ENCODE results near the gene GAS2. TPM values are rescaled to one million over a fixed set of nuclear protein-coding genes. Genes with fewer than 3 reads are reported as not detected.

Gene GAS2
- total RNA-seq, 4 donors from 2014 or later: 1.1 to 2.9 (median 2.6) TPM

- no peak overlapping the region for H3K27ac ChIP-seq
- in situ Hi-C loops (cut with MboI; ENCODE audit: low sequenced_read_pairs in 4 of 4): no loop called here
- no peaks in the 10 kb centered on the region for H3K36me3 ChIP-seq
- intact Hi-C loops (cut with DNase I; ENCODE audit: low total_unique reads): no loop called here
- no peaks in the 10 kb centered on the region for H3K9me3 ChIP-seq
- H3K4me1 ChIP-seq: no peaks in the 10 kb centered on the region
- DNase-seq: no peak
- H3K27me3 ChIP-seq: no peaks in the 10 kb centered on the region
- TF ChIP-seq CTCF (IDR thresholded peaks at IDR 0.05 in 4 of 5, conservative IDR thresholded peaks at IDR 0.05 in 1 of 5) (no peak), POLR2A (IDR thresholded peaks at IDR 0.05) (no peak)
- ATAC-seq: no peak
- H3K4me3 ChIP-seq: no peak overlapping the region
These were observed 185.1 kb downstream of the GAS2 start for GRCh38 chr11:22851477-22851876.

- DNase-seq (no peak), ATAC-seq (no peak)
- Histone ChIP-seq H3K27ac (no peak overlapping the region), H3K4me1 (no peaks in the 10 kb centered on the region), H3K36me3 (no peaks in the 10 kb centered on the region), H3K9me3 (no peaks in the 10 kb centered on the region), H3K27me3 (no peaks in the 10 kb centered on the region), H3K4me3 (no peak overlapping the region)
- TF ChIP-seq CTCF (IDR thresholded peaks at IDR 0.05 in 4 of 5, conservative IDR thresholded peaks at IDR 0.05 in 1 of 5) (no peak), POLR2A (IDR thresholded peaks at IDR 0.05) (no peak)
- in situ Hi-C loops (cut with MboI; ENCODE audit: low sequenced_read_pairs in 4 of 4): no loop called here
- intact Hi-C loops (cut with DNase I; ENCODE audit: low total_unique reads): no loop called here
These were observed 193.3 kb downstream of the GAS2 start for GRCh38 chr11:22859756-22860155.

- Histone ChIP-seq H3K36me3 (no peaks in the 10 kb centered on the region), H3K4me1 (no peaks in the 10 kb centered on the region), H3K9me3 (no peaks in the 10 kb centered on the region), H3K4me3 (no peak within 1 kb of the TSS), H3K27me3 (no peaks in the 10 kb centered on the region), H3K27ac (no peak within 1 kb of the TSS)
- TF ChIP-seq POLR2A (IDR thresholded peaks at IDR 0.05) (no peak), CTCF (IDR thresholded peaks at IDR 0.05 in 4 of 5, conservative IDR thresholded peaks at IDR 0.05 in 1 of 5) (no peak)
- no peak for DNase-seq
- intact Hi-C loops (cut with DNase I; ENCODE audit: low total_unique reads) (no loop called here), in situ Hi-C loops (cut with MboI; ENCODE audit: low sequenced_read_pairs in 4 of 4) (no loop called here)
- no peak for ATAC-seq
These were observed 193.8 kb downstream of the GAS2 start, which contains the start of gene CCDC179 for GRCh38 chr11:22860241-22860640. Gene CCDC179 (minus strand): TSS chr11:22860474. CDS start chr11:22860421, 53 bp downstream.

Other genes starting within 250 kb of the GAS2 start
- 1 to 10 TPM in 3 of 4 donors, under 1 TPM in 1; 0.73 to 2.9 (median 2.1) TPM for gene FANCF, start 40.8 kb upstream of the GAS2 start, total RNA-seq
- gene SVIP, start 163.2 kb downstream of the GAS2 start, total RNA-seq: 10 to 100 TPM; 10.2 to 22.0 (median 14.6) TPM
- gene CCDC179, start 193.9 kb downstream of the GAS2 start, total RNA-seq: not detected